MV-4-11 (cell line): ENCODE measurements around the gene TJP3.

Experiments
- DNase-seq: peaks from one replicate; lab custom pipeline; 2025; lab: John Stamatoyannopoulos, UW

Gene TJP3

DNA sequence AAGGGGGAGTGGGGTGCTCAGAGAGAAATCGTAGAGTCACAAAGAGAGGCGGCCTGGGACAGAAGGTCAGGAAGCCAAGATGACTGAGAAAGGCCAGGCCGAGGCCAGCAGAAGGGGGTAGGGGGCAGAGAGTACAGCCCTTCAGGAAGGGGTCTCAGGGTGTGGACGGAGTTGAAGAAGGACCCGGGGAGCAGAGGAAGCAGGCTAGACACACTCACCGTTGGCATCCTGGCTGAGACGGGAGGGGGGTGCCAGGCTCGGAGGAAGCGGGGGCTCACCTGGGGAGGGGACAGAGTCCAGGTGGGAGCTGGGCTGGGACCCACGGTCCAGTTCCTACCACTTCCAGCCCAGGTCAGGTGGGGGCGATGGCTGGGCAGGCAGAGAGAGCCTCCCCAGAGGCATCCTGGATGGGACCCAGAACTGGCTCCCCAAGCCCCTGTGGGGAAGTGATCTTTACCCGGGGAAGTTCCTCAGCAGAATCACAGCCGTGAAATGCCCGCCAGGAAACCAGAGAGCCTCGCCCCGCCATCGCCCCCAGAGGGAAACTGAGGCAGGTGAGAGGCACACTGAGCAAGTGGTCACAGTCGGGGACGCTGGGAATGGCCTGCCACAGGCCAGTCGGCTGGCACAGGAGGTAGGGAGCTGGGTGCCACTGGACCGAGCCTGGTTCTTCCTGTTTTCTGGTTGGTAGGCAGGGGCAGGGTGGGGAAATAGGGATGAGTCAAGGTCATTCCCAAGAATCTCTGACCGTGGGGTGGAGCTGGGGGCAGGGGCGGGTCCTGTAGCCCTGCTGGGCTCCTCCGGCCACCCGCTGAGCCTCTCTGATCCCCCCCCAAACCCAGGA, 76.6 kb downstream of the TJP3 start:
- DNase-seq = peak; percentile 53

DNA sequence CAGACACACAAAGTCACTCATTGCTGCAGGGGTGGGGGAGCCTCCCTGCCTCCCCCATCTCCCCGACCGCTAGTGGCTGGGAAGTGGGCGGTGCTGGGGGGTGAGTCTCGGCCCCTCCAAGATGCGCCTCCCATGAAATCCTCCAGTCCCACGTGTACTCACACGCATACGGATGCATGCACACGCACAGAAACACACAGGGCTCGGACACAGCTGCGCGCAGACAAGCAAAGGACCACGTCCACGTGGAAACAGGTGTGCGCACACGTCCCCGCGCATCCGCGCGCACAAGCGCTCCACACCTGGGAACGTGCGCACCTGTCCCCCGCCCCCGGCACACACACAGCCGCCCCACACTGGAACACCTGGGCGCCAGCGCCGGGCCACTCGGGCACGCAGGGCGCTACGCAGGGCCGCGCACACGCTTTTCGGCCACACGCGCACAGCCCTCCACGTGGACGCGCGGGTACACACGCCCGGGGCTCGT, 77.3 kb downstream of the TJP3 start:
- DNase-seq = no peak

DNA sequence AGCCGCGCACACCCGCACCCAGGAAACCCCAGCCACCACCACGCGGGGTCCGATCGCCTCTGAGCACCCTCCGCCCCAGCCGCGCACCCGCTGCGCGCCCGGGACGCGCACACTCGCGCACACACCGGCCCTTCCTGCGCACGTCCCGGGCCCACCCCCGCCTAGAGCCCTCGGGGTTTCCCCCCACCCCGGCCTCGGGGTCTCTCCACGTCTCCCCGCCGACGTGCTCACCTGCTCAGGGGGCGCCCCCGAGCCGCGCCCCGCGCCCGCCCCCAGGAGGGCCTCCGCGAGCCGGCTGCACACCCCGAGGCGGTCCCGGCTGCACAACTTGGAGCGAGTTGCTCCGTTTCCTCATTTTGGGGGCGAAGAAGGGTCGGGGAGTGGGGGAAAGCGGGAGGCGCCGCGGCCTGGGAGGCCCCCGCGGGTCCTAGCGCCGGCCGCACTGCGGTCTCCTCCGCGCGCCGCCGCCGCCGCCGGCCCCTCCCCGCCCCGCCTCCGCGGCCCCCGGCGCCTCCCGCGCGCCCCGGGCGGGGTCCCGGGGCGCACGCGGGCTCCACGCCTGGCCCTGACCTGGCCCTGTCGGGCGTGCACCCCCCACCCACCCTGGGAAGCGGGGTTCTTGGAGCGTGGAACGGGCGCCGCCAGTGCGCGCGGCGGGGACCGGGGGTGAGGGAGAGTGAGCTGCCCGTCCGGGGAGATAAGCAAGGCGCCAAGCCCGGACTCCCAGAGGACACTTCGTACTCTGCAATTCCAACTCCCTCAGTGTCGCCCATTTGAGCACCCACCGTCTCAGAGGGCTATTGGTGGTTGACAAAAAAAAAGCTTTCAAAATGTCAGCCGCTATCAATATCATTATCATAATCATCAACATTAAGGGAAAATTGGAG, 78.0 kb downstream of the TJP3 start, which contains the start of gene MATK:
Gene MATK, minus strand, starts transcription at position 444 of the 887 bp plus-strand sequence. CDS start 1,246 bp downstream, outside the sequence.
- DNase-seq = peak; percentile 51

DNA sequence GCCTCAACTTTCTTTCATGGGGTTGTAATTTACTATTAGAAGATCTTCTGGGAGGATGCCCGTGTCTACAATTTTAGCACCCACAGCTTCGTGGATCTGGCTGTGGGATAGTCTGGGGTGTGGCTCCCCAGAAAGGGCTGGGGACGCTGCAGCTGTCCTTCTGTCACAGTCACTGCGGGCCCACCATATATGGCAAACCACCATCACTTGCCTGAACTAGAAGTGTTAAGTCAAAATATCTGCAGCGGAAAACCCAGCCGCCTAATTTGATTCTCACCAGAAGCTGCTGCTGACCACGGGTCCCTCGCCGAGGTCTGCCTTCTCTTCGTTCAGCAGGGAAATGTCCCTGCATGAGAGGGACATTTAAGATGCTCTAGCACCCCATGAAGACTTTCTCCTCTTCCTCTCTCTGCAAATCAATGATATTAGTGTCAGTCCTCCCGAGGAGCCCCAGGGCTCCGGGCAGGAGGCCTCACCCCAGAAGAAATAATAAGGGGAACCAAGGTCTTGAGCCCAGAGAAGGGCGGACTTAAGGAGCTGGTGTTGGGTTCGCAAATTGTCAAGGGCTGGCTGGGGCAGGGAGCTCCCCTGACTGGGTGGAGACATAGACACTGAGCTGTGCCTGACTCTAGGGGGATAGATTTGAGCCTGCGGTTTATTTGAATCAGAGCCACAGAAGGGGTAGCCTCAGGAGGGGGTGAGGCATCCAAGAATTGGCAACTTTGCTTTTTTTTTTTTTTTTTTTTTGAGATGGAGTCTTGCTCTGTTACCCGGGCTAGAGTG, 81.0 kb downstream of the TJP3 start:
- DNase-seq = no peak

DNA sequence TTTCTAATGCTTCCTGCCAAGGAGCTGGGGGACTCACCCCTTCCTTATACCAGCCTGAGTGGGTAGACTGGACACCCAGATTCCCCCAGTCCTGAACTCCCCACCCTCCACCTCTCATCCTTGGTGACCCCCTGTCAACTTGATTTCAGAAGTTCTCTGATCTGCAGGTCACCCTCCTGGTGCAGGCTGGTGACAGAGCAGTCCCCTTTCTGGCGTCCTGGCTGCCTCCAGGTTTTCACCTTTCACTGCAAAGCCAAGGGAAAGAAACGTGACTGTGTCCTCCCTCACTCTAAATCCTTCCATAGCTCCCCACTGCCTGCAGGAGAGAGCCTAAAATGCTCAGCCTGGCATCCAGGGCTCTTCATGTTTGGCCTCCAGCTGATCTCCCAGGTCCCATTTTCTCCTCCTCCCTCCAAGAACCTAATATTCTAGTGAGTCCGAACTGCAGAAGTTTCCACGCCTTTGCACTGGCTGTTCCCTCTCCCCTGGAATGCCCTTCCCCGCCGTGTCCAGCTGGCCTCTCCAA, 82.1 kb downstream of the TJP3 start:
- DNase-seq = no peak

DNA sequence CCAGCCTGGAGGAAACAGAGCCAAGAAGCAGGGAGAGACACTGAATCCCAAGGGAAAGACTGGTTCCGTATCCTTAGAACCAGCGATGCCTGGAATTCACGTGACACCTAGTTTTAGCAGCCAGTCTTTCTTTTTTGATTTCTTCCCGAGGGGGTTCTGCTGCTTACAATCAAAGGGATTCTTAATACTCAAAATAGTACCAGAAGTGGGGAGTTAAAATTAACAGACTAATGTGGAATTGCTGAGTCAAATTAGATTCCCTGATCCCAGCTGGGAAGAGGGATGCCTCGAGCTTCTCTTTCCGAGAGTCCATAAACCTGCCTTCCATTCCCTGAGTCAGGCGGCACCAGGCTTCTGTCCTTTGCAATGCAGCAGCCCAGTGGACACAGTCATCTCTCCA, 82.8 kb downstream of the TJP3 start:
- no peak for DNase-seq

DNA sequence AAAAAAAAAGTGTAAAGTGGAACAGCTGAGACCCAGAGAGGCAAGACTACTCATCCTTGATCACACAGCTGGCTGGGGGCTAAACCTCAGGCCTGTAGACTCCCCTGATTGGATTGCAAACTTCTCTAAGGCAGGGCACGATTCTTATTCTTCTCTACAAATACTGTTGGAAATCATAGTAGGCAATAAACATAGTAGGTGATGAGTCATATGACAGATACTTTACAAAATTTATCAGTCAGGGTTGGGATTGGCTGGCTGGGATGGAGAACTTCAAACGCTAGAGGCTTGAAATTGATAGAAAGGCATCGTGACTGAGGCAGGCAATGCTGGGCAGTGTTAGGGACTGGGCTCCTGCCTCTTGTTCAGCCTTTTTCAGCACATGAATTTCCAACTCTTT, 83.9 kb downstream of the TJP3 start:
- DNase-seq = peak; percentile 27

DNA sequence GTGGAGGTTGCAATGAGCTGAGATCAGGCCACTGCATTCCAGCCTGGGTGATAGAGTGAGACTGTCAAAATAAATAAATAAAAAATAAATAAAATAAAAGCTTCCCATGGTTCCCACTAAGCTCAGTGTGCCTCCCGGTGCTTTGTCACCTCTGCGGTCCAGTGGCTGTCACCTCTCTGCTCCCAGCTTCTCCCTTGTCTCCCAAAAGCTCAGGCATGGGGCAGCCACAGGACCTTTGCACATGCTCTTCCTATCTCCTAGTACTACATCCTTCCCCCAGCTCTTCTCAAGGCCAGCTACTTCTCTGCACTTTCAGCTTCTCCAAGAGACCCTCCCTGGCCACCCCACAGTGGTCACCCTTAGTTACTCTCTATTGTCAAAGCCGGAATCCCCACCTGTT, 85.6 kb downstream of the TJP3 start:
- DNase-seq = no peak

DNA sequence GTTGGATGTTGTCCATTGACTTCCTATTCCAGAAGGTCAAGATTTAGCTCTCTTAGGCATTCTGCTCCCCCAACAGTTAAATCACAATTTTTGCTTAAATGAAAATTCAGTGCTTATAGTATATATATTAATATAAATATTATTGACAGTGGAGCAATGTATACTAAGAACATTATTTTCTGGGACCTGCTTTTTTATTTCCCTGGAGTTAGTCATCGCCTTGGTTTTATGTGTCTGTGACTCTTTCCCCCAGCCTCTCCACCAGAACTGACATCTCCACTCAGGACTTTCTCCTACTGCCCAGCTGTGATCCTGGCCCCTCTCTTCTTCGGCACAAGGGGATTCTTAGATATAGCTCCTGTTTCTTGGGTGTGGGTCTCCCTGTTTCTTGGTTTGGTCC, 88.2 kb downstream of the TJP3 start:
- DNase-seq = no peak

DNA sequence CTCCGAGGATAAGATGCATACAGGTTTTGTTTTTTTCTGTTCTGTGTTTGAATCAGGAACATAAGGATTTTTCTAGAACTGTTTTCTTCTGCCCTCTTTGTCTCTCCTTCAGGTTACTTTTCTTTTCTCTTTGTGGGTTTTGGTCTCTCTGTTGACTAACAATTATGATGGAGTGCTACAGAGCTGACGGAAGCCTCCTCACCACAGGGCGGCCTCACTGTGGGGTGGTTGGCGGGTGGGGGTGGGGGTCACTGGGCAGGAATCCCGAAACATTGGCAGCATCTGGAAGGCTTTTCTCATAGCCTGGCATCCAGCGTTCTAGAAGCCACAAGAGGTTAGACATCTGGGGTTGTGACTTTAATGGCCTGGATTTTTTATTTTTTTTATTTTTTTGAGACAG, 90.0 kb downstream of the TJP3 start:
- DNase-seq = peak; percentile 52
